ENCODE measurements around the gene TMPRSS11B.
"Not testable (repeated sequence)": the region's sequence is repeated elsewhere in the genome, so short reads cannot be mapped to it uniquely, and the experiment has no call there.

The TMPRSS11B gene, protein sequence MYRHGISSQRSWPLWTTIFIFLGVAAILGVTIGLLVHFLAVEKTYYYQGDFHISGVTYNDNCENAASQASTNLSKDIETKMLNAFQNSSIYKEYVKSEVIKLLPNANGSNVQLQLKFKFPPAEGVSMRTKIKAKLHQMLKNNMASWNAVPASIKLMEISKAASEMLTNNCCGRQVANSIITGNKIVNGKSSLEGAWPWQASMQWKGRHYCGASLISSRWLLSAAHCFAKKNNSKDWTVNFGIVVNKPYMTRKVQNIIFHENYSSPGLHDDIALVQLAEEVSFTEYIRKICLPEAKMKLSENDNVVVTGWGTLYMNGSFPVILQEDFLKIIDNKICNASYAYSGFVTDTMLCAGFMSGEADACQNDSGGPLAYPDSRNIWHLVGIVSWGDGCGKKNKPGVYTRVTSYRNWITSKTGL

DNA sequence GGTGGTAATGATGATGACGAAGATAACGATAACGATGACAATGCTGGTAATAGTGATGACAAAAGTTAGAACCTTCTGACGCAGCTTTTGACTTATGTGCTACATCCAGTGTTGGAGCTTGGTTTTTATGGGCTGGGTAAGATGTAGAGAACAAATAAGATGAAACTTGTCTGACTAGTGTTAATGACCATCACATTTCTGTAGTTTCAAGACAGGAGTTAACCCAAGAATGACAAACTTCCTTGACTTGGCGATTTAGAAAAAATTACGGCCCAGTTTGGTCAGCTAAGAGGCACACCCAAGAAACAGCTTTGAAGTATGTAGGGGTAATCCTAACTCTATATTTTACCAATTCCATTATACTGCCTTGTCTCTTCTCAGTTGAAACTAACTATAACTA lies at the start of gene TMPRSS11B:
Gene TMPRSS11B, minus strand, starts transcription at position 101 of the 400 bp plus-strand sequence. CDS start 136 bp downstream, outside the sequence.
- no peak for DNase-seq (ENCODE audit: low spot score)

DNA sequence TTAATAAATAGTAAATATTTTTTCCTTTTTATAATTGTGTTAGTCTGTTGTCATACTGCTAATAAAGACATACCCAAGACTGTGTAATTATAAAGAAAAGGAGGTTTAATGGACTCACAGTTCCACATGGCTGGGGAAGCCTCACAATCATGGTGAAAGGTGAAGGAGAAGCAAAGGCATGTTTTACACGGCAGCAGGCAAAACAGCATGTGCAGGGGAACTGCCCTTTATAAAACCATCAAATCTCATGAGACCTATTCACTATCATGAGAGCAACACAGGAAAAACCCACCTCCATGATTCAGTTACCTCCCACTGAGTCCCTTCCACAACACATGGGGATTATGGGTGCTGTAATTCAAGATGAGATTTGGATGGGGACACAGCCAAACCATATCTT lies 45.8 kb upstream of the TMPRSS11B start:
- DNase-seq (ENCODE audit: low spot score): no peak

DNA sequence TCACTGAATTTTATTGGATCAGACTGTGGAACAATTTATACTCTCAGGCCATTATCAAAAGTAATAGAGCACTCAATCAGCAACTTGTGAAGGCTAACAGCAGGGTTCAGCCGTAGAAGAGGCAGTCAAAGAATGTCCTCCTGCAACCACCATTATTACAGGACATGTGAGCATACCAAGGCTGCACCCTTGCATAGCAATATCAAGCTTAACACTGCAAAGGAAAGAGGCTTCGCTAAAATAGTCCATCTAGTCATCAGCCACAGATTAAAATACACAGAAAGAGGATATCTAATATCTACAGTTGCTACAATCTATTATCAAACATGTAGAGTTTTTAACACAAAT lies 42.9 kb upstream of the TMPRSS11B start:
- DNase-seq (ENCODE audit: low spot score): no peak

DNA sequence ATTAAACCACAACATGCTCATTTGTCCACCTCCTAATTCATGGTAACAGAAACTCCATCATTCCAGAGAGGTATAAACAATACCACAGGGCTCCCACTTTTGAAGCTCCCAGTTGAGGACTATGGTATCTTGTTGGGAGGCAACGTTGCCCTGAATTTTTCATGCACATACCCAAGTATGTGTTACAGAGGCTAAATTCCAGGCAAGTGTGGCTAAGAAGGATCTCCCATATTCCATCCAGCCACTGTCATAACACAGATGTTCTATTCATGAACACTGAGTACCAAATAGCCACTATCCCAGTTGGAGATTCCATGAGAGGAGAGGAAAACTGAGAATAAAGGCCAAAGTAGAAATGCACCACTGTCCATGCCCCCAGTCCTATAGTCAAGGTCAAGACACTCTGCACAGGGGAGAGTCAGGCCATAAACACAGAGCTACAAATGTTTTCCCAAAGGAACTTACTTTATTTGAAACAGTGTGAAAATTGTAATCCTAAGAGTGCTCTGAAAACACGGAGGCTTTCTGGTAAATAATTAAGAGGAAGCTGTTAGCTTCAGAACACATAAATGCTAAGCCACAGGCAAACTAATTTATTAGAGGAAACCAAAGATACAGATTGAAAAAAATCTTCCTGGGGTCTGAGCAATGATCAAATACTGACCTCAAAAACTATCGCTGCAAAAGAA lies 42.4 kb upstream of the TMPRSS11B start:
- DNase-seq (ENCODE audit: low spot score): no peak

DNA sequence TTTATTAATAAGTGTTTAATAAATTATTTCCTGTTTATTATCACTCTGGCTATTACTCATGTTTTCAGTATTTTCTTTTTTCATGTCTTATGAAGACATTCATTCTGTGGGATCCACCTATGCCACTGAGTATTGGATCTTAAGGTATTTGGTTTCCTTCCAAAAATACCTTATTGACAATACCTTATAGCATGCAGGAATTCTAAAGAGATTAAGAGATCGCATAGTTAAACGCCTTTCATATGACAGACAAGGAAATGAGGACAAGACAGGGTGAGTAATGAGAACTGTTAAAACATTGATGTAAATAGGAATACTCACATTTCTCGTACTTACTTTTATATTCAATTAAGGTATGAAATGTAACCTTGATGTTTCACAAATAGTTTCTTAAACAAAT lies 38.2 kb upstream of the TMPRSS11B start:
- no peak for DNase-seq (ENCODE audit: low spot score)

DNA sequence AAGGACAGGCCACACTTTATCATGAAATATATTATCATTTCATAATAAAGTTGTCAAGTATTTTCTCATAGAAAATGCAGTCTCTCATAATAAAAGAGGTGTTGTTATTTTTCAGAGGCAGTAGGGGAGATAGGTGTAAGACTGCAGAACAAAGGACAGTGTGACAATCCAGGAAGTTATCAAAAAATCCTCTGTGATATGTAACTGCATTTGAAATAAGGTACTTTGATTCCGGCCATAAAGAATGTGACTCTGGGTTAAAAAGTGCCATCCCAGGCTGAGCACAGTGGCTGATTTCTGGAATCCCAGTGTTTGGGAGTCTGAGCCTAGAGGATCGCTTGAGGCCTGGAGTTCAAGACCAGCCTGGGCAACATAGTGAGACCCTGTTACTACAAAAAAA lies 37.6 kb upstream of the TMPRSS11B start:
- no peak for DNase-seq (ENCODE audit: low spot score)

DNA sequence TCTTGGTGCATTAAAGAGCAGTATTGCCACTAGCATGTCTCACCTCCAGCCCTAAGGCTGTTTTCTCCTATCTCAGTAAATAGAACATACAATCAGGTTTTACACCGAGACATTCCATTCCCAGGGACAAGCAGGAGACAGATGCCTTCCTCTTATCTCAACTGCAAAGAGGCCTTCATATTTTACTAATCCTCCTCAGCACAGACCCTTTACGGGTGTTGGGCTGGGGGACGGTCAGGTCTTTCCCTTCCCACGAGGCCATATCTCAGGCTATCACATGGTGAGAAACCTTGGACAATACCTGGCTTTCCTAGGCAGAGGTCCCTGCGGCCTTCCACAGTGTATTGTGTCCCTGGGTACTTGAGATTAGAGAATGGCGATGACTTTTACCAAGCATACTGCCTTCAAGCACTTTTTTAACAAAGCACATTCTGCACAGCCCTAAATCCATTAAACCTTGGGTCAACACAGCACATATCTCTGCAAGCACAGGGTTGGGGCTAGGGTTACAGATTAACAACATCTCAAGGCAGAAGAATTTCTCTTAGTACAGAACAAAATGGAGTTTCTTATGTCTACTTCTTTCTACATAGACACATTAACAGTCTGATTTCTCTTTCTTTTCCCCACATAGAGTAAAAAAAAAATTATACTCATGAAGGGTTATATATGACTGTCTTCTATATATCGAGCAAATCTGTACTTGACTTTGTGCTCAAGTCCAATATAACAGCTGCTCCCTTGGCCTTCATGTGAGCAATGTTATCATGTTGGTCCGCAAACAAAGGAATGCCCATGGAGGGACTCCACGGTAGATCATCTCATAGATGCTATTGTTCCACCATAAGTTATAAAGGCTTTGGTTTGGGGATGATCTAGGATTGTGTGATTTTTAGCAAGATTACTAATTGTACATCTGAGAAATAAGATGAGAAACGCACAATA lies 36.6 kb upstream of the TMPRSS11B start:
- DNase-seq (ENCODE audit: low spot score): not testable (repeated sequence)

DNA sequence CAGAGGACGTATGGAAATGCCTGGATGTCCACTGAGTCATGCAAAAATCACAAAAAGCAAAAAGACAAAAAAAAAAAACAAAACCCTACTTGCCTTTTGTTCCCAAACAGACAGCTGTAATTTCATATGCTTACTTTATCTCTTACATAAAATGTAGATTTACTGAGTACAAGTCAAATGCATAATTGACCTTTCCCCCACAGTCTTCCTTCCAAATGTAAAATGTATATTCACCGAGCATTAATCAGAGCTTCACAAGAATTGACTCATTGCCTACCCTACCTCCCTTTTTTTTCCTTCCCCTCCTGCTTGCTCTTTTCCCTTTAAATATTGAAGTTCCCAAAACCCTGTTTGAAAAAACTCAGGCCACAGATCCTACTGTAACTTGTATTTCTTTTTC lies 32.5 kb upstream of the TMPRSS11B start:
- DNase-seq (ENCODE audit: low spot score): no peak

DNA sequence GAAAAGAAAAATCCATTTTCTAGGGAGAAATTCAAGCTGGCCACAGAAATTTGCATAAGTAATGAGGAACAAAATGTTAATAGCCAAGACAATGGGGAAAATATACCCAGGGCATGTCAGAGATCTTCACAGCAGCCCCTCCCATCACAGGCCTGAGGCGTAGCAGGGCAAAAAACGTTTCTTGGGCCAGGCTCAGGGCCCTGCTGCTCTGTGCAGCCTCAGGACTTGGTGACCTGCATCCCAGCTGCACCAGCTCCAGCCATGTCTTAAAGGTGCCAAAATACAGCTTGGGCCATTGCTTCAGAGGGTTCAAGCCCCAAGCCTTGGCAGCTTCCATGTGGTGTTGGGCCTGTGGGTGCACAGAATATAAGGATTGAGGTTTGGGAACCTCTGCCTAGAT lies 32.1 kb upstream of the TMPRSS11B start:
- no peak for DNase-seq (ENCODE audit: low spot score)

DNA sequence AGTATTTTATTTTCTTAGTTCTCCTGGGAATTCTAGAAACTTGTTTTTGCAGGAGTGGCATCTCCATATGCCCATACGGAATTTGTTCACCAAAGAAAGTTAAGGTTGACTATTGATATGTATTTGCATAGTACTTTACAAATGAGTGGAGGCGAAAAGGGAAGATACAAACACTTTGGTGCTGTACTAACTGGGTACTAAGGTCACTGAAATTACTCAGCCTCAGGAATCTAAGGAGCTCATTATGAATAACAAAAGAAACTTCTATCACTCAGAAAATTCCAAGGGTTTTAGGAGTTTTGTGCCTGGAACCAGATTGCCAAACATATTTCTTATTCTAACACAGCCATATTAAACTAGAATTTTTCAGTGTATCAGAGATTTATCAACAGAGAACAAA lies 27.4 kb upstream of the TMPRSS11B start:
- DNase-seq (ENCODE audit: low spot score): no peak

DNA sequence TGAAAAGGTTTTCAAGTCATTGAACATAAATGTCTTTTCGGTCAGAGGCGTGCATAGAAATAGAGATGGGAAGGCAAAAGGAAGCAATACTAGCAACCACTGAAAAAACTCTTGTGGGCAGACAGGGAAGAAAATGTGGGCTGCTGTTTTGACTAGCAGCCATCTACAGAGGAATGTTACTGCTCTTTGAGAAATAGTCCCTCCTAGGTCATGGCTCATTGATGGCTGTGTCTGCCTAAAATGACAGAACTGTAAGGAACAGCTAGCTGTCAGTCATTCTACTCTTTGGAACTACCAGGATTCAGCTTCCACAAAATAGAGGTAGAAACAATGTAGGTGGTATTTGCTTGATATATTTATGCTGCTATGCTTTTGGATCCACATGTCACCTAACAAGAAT lies 26.9 kb upstream of the TMPRSS11B start:
- DNase-seq (ENCODE audit: low spot score): peak; percentile 20

DNA sequence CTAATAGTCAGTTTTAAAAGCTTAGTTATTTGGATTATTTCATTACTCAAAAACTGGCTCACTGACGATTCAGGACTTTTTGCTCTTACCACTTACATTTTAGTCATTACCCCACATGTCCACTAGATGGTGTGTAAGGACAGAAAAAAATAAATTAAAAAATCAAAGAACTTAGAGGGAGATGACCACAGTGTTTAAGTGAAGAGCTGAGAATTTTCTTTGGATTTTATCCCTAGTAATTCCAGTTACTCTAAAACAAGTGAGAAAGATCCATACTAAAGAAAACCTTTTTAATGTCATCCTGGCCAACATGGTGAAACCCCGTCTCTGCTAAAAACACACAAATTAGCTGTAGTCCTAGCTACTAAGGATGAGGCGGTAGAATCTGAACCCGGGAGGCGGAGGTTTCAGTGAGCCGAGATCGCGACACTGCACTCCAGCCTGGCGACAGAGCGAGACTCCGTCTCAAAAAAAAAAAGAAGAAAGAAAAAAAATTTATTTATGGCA lies 26.4 kb upstream of the TMPRSS11B start:
- DNase-seq (ENCODE audit: low spot score): peak; percentile 29

DNA sequence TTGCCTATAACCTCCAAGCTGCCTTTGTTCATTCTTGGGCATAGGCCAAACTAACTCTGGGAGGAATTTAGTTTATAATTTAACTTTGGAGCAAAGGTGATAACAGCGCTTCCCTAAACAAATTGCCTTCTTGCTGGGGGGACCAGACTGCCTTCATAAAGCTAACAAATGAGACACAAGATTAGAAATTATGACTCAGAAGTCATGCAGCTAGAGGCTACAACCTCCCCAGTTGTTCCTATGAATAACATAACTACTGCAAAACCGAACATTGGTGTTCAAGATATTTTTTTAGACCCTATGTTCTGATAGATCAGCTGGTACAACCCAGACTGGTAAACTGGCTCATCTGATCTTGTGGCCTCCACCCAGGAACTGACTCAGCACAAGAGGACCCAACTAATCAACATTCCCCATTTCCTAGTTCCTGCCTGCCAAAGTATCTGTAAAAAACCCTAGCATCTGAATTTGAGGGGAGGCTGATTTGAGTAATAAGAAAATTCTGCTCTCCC lies 22.0 kb upstream of the TMPRSS11B start:
- peak; percentile 8 for DNase-seq (ENCODE audit: low spot score)

DNA sequence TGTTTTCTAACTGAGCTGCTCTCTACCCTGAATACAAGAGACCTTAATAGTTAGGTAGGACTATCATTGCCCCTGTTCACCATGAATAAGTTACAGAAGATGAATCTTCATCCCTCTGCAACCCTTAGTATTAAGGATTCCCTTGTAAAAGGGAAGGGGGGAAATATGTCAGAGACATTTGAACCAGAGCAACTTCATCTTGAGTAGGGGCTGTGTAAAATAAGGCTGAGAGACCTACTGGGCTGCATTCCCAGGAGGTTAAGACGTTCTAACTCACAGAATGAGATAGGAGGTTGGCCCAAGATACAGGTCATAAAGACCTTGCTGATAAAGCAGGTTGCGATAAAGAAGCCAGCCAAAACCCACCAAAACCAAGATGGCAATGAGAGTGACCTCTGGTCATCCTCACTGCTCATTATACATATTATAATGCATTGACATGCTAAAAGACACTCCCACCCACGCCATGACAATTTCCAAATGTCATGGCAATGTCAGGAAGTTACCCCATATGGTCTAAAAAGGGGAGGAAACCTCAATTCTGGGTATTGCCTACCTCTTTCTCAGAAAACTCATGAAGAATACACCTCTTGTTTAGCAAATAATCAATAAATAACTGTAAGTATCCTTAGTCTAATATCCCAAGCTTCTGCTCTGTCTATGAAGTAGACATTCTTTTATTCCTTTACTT lies 19.5 kb upstream of the TMPRSS11B start:
- no peak for DNase-seq (ENCODE audit: low spot score)

DNA sequence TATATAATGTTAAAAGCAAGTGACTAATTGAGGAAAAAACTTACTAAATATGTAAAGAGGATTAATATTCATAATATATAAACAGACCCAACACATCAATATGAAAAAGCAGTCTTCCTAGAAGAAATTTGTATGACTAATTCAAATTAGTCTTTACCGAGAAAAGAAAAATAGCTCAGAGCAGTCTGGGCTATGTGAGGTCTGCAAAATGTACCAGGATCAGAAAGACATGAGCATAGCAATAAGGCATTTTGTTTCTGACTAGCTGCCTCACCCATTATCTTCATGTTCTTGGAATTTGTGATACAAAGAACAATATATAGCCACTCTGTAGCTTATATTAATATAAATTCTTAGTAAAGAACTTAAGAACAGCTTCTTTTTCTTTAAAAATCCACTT lies 13.7 kb upstream of the TMPRSS11B start:
- no peak for DNase-seq (ENCODE audit: low spot score)

DNA sequence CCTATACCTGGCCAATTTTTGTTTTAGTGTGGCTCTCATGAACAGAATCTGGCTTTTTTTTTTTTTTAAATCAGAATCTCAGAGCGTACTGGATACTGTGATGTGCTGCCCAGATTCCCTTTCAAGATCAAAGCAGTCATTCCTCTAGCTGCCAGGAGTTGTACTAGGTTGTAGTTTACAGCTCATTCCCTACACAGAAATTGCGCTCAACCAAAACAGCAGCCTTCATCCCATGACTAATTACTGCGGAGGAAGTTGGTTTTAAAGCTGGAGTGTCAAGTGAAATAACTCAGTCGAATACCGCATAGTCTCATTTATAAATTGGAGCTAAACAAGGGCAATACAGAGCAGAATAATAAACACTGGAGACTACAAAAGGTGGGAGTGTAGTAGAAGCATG lies 12.2 kb upstream of the TMPRSS11B start:
- DNase-seq (ENCODE audit: low spot score): no peak

DNA sequence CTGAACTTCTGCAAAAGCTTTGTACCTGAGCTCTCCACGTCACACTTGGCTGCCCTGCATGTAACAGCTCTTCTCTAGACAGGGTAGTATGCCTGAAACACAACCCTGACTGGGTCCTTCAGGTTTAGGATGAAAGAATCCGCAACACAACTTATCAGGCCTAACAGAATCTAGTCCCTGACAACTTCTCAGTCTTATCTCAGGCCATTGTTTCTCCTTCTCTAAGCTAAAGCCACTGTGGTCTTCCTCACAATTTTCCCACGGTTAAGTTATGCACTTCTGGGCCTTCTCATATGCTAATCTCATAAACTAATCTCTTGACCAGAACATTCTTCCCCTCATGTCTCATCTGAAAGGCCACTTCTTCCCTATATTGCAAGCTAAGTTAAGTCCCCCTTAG lies 10.8 kb upstream of the TMPRSS11B start:
- DNase-seq (ENCODE audit: low spot score): no peak

DNA sequence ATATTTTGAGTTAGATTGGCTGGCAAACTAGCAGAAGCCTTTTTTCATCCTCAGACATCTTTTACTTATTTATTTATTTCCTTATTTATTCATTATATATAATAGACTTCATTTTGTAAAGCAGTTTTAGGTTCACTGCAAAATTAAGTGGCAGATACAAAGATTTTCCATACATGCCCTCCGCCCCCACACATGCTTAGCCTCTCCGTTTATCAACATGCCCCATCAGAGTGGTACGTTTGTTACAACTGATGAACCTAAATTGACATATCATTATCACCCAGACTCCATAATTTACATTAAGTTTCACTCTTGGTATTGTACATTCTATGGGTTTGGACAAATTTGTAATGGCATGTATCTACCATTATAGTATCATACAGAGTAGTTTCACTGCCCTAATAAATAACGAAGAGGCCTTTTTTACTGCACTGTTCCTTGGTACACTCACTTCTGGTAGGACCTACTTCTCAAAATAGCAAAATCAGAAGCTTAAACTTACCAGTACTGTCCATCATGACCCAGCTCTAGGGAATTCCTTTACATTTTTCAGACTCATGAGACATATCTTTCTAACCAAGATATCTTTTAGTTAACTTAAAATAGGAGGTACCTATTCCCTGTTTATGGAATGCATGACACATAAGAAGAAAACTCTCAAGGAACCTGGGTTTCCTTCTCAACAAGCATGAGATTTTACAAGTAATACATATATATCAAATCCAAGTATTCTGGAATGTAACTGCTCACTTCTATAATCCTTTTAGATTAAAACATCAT lies 4.8 kb upstream of the TMPRSS11B start:
- no peak for DNase-seq (ENCODE audit: low spot score)

DNA sequence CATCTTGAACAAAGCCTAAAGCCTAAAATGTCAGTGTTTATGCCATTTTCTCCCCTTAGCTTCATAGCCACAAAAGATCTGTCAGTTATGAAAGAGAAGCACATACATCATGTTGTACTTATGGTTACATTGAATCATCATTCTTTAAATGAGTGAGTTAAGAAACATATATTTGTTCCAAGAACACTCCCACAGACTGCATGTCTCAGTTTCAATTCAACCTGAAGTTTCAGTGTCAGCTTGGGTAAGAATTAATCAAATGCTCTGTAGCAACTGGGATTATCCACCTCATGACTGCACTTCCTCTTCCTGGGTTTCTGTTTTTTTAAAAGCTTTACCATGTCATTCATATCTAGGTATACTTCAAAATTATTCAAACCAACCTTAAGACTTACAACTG lies 3.9 kb upstream of the TMPRSS11B start:
- DNase-seq (ENCODE audit: low spot score): no peak

DNA sequence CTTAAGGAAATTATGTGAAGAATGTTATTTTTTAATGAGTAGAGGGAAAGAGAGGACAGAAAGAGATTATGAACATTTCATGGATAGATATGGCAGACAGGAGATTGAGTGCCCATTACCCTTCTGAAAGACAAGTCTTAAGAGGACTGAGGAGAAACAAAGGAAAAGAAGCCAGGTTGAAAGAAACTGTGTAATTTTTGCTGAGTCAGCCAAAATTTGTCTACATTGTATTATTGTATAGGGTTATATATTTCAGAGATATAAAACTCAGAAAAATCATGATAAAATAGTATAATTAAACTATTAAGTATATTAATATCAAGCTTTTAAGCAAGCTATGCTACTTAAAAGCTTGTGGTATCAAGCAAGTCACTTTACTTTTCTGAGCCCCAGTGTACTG lies 4.9 kb downstream of the TMPRSS11B start:
- no peak for DNase-seq (ENCODE audit: low spot score)

DNA sequence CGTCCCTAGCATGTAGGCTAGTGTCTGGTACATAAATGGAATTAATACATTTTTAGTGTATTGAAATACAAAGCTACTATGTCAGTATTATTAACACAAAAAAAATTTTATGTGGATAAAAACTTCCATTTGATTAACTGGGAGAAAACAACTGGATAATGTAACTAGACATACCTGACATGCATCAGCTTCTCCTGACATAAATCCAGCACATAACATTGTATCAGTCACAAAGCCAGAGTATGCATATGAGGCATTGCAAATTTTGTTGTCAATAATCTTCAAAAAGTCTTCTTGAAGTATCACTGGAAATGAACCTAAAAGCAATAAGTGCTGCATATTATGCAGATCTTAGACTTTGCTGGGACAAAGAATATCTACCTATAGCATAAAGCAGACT lies 16.9 kb downstream of the TMPRSS11B start:
- DNase-seq (ENCODE audit: low spot score): no peak

Measured in hepatic stellate cell (primary cell).